ENCODE results near the gene SEMA3F. TPM values are rescaled to one million over a fixed set of nuclear protein-coding genes. Genes with fewer than 3 reads are reported as not detected.

Gene SEMA3F
- total and polyA plus RNA-seq, 10 of the 15 experiments (the other 5 are each of a cell fraction or from before 2014, with no cell fraction given), result 0.08 to 0.28 (median 0.12) TPM; not detected in 6

GRCh38 chr3:50155891-50156290 lies 767 bp downstream of the SEMA3F start:
- Histone ChIP-seq H3K36me3 (ENCODE audit: control insufficient read depth in 2 of 2, insufficient read depth in 2 of 2, low read length in 1 of 2) (no peaks in the 10 kb centered on the region), H3K27ac (ENCODE audit: control insufficient read depth, insufficient read depth) (no peak overlapping the region), H3K27me3 (replicated peaks in 1 of 2; ENCODE audit: control insufficient read depth in 2 of 2, insufficient read depth in 2 of 2, low read length in 1 of 2) (peaks cover 8 to 14% of the 10 kb centered on the region in 2 experiments), H3K4me1 (ENCODE audit: control insufficient read depth, insufficient read depth, low read length) (no peaks in the 10 kb centered on the region; the same call in 1 of the 2 replicates), H4K20me1 (ENCODE audit: control insufficient read depth, insufficient read depth) (no peaks in the 10 kb centered on the region), H2AFZ (ENCODE audit: control insufficient read depth, low read depth, low read length) (no peak overlapping the region), H3K9me3 (replicated peaks; ENCODE audit: control insufficient read depth, insufficient read depth, low read length) (no peaks in the 10 kb centered on the region), H3K4me3 (no peak overlapping the region), H3K79me2 (ENCODE audit: control insufficient read depth, insufficient read depth, low read length) (no peaks in the 10 kb centered on the region), H3K4me2 (ENCODE audit: control insufficient read depth, insufficient read depth) (peak overlapping the region; percentile 54; the same call in 1 of the 2 replicates), H3K9ac (ENCODE audit: control insufficient read depth, insufficient read depth, low read length) (no peak overlapping the region)
- ChIA-PET SMC1A (ENCODE audit: uncharacterized antibody, unreplicated experiment) (no interaction called here), POLR2A (no interaction called here), CTCF (no interaction called here), RAD21 (ENCODE audit: unreplicated experiment) (no interaction called here)
- ATAC-seq (no peak), FAIRE-seq (no peak), DNase-seq (ENCODE audit: low read depth, low spot score) (no peak)
- intact Hi-C loops (cut with micrococcal nuclease; ENCODE audit: unreplicated experiment) (no loop called here), in situ Hi-C loops (cut with MboI) (no loop called here)
- BruUV-seq (replicated peaks), result no TSS peak
- 55% methylated on average over 13 of the region's 13 CpGs for WGBS (ENCODE audit: insufficient coverage, insufficient replicate concordance, low lambda C conversion rate, missing lambda C conversion rate)
- TF ChIP-seq USF2 (IDR thresholded peaks at IDR 0.05; ENCODE audit: borderline replicate concordance, low read depth, low read length) (no peak), MXI1 (IDR thresholded peaks at IDR 0.05; ENCODE audit: low read depth, low read length) (no peak), SIX5 (IDR thresholded peaks at IDR 0.05; ENCODE audit: low read depth, low read length, severe bottlenecking) (no peak), RCOR1 (conservative IDR thresholded peaks at IDR 0.05; ENCODE audit: low read depth, low read length) (no peak), RFX5 (IDR thresholded peaks at IDR 0.05; ENCODE audit: low read depth, low read length) (no peak), CREB1 (IDR thresholded peaks at IDR 0.05; ENCODE audit: low read depth) (no peak), TBL1XR1 (IDR thresholded peaks at IDR 0.05; ENCODE audit: low read depth, low read length) (no peak), RAD21 (IDR thresholded peaks at IDR 0.05; ENCODE audit: insufficient read depth, low read depth, low read length) (no peak), ZNF592 (IDR thresholded peaks at IDR 0.05) (no peak)
- TF ChIP-seq, protein P1, sequence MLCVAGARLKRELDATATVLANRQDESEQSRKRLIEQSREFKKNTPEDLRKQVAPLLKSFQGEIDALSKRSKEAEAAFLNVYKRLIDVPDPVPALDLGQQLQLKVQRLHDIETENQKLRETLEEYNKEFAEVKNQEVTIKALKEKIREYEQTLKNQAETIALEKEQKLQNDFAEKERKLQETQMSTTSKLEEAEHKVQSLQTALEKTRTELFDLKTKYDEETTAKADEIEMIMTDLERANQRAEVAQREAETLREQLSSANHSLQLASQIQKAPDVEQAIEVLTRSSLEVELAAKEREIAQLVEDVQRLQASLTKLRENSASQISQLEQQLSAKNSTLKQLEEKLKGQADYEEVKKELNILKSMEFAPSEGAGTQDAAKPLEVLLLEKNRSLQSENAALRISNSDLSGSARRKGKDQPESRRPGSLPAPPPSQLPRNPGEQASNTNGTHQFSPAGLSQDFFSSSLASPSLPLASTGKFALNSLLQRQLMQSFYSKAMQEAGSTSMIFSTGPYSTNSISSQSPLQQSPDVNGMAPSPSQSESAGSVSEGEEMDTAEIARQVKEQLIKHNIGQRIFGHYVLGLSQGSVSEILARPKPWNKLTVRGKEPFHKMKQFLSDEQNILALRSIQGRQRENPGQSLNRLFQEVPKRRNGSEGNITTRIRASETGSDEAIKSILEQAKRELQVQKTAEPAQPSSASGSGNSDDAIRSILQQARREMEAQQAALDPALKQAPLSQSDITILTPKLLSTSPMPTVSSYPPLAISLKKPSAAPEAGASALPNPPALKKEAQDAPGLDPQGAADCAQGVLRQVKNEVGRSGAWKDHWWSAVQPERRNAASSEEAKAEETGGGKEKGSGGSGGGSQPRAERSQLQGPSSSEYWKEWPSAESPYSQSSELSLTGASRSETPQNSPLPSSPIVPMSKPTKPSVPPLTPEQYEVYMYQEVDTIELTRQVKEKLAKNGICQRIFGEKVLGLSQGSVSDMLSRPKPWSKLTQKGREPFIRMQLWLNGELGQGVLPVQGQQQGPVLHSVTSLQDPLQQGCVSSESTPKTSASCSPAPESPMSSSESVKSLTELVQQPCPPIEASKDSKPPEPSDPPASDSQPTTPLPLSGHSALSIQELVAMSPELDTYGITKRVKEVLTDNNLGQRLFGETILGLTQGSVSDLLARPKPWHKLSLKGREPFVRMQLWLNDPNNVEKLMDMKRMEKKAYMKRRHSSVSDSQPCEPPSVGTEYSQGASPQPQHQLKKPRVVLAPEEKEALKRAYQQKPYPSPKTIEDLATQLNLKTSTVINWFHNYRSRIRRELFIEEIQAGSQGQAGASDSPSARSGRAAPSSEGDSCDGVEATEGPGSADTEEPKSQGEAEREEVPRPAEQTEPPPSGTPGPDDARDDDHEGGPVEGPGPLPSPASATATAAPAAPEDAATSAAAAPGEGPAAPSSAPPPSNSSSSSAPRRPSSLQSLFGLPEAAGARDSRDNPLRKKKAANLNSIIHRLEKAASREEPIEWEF (IDR thresholded peaks at IDR 0.05; ENCODE audit: insufficient replicate concordance, low read depth, low read length), result no peak
- TF ChIP-seq, protein P2, sequence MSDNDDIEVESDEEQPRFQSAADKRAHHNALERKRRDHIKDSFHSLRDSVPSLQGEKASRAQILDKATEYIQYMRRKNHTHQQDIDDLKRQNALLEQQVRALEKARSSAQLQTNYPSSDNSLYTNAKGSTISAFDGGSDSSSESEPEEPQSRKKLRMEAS (IDR thresholded peaks at IDR 0.05; ENCODE audit: low read depth, low read length), result no peak
- TF ChIP-seq, protein P3, sequence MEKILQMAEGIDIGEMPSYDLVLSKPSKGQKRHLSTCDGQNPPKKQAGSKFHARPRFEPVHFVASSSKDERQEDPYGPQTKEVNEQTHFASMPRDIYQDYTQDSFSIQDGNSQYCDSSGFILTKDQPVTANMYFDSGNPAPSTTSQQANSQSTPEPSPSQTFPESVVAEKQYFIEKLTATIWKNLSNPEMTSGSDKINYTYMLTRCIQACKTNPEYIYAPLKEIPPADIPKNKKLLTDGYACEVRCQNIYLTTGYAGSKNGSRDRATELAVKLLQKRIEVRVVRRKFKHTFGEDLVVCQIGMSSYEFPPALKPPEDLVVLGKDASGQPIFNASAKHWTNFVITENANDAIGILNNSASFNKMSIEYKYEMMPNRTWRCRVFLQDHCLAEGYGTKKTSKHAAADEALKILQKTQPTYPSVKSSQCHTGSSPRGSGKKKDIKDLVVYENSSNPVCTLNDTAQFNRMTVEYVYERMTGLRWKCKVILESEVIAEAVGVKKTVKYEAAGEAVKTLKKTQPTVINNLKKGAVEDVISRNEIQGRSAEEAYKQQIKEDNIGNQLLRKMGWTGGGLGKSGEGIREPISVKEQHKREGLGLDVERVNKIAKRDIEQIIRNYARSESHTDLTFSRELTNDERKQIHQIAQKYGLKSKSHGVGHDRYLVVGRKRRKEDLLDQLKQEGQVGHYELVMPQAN (conservative IDR thresholded peaks at IDR 0.05), result no peak
